NCI-H460 (cell line): ENCODE data around the gene ICA1. TPM values are rescaled to one million over a fixed set of nuclear protein-coding genes. Genes with fewer than 3 reads are reported as not detected.
"Not testable (repeated sequence)": the region's sequence is repeated elsewhere in the genome, so short reads cannot be mapped to it uniquely, and the experiment has no call there.

Source experiments
- DNase-seq: peaks from one replicate; pipeline ENCODE4 v3.0.0-alpha.2; 2016; ENCODE audit warnings: low read depth; ENCODE audit errors: extremely low read depth
- total RNA-seq: library from RNA; depleted of rRNA; stranded (reverse); fragments of >200 nt; shearing (Covaris generic); gene quantifications from 2 replicates; pipeline ENCODE4 v1.2.3, GENCODE V29; 2014

The ICA1 gene
- total RNA-seq, 1 experiment from 2014 or later = 24.1 TPM

DNA sequence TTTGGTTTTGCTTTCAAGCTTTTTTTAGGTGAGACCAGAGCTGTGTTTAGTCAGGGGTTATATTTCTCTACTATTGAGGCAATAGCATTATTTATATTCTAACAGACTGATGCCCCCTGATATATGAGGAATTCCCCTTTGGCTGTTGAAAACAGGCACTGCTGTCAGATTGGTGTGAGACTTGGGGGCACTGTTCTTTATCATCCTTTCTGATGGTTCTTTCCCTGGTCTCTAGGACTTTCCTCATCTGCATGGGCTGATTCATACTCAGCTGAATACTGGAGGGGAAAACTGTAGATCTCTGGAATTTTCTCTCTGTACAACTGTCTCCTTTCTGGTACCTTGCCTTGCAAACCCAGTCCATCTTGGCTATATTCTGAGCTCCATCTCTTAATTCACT lies 10.0 kb upstream of the ICA1 start:
- DNase-seq = no peak

DNA sequence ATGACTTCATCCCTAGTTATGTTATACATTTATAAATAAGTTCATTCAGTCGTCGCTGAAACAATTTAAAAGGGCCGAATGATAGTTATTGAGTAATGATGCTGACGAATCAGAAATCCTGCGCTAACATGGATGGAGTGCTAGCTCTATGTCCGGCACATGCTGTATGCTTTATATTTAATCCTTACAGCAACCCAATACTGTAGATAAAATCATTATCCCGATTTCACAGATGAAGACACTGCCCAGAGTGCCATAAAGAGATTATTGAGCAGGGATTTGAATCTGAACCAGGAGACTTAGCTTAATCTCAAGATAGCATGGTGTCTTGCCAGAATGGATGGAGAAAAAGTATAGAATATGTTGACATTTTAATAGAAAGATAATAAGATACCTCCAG lies 1.1 kb upstream of the ICA1 start:
- no peak for DNase-seq

DNA sequence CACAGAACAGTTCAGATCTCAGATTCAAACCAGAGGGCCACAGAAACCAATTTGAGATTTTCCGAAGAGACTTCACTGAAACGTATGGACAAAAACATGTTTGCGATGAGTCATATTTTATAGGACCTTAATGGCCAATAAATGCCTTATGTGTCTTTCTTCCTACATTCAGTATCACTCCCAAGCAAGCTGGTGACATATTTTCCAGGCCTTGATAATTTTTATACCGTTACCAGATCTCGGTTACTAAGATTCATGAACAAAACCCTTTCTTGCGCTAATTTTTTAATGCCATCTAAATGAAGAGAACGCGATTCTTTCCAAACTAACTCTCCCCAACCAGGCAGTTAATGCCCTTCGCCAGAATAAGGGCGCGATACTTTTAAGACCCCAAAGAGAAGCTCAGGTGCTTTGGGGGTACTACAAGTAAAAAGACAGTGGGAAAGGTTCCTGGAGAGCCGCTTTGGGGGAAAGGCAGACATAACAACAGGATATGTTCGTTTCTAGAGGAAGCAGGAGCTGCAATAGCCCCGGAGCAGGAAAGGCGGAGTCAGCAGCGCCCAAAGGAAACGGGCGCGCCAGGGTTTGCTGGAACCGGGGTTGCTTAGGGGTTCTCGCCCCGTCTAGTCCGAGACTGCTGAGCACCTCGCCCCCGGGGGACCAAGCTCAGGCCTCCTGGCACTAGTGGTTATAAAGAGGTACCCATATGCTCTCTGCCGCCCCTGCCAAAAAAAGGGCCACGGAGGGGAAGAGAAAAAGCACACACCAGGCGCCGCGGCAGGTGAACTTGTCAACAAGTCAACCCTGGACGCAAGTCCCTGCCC lies 884 bp downstream of the ICA1 start:
- peak; percentile 40 for DNase-seq

DNA sequence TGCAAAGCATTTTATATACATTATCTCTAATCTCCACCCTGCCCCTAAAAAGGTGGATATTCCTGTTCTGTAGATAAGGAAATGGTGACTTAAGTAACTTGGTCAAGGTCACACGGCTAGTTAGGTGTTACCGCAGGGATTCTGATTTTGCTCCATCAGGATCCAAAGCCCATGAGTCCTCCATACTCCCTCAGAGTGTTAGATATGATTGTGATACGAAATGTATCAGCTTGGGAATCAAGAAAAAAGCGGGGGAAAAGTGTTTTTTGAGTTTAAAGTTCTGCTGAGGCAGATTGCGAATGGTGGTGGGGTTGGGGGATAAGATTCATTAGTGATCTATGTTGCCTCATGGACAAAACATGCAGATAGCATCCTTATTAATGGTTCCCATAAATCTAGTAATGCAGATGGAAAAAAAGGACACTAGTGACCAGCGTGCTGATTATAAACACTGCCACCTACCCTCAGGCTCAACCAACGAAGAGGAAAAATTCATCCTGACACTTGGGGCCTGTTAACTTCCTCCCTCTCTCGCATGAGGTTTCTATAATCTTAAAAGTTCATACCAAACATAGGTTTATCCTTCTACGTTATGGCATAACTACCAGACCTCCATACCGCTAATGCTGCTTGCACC lies 2.3 kb downstream of the ICA1 start:
- no peak for DNase-seq

DNA sequence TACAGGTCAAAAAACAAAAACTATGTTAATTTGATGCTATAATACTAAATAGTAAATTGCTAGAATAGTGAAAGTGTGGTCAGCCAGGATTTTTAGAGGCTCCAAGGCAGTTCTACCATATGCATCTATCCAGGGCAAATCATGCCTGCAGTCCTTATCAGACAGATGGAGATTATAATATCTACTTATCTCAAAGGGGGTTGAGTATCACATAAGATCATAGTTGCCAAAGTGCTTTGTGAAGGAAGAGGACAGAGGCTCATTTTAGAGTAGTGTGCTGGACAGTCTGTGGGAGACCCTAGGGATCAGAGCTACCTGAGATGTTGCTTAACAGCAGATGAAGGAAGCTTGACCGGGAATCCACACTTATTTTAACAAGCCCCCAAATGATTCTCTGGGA lies 3.2 kb downstream of the ICA1 start:
- no peak for DNase-seq

DNA sequence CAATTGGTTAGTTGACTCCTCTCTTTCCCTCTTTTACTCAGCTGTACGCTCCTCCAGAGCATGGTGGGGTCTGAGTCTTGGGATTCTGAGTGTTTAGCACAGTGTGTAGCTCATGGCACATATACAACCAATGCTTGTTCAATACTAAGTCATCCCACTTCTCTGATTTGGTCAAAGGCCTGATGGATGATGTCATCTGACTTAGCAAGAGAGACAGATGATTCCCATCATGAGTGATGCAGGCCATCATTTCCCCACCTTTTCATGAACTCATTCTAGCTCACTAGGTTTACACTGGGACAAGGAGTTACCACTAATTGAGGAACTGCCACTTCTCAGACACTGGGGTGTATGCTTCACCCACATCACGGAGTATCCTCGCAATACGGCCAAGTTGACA lies 3.8 kb downstream of the ICA1 start:
- no peak for DNase-seq

DNA sequence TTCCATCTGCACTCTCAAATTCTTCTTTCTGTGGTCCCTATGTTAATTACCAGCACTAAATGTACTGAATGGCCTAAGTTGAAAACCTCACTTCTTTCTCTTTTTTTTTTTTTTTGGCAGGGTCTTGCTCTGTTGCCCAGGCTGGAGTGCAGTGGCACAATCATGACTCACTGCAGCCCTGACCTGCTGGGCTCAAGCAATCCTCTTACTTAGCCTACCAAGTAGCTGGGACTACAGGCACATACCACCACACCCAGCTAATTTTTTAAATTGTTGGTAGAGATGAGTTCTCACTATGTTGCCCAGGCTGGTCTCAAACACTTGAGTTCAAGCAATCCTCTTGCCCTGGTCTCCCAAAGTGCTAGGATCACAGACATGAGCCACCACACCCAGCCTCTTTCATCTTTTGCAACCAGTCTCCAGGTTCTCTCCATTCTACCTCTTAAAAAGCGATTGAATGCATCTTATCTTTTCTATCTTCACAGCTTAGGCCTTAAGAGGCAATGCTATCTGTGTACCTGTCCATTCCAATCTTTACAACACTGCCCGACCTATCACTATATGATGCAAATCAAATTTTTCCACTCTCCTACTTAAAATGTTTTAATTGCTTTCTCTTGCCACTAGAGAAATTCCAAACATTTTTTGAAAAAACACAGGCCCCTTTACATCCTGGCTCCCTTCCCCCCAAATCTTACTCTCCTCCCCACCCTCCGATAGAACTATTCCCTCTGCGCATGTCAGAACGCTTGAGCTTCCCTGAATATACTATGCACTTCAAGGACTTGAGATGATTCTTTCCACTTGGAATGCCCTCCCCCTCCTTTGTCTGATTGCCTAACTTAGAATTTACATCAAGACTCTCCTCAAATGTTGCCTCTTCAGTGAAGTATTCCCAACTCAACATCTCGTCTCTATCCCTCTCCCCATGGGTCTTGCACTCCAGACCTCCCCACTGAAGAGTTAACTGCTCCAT lies 6.0 kb downstream of the ICA1 start:
- no peak for DNase-seq

DNA sequence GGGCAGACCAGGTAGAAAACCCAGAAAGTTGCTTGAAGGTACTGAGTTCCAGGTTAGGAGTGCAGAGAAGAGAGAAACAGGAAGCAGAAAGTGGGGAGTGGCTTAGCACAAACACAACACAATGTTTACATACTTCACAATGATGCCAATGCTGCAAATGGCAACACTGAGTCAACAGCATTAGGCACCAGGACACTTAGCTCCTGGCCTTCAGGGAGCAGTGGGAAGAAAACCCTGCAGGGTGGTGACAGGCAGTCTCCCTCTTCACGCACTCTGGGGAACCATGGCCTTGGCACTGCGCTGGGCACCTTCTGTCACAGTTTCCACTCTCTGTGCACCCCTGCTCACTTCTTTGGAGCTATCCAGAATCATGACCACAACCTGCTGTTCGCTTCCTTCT lies 7.3 kb downstream of the ICA1 start:
- no peak for DNase-seq

DNA sequence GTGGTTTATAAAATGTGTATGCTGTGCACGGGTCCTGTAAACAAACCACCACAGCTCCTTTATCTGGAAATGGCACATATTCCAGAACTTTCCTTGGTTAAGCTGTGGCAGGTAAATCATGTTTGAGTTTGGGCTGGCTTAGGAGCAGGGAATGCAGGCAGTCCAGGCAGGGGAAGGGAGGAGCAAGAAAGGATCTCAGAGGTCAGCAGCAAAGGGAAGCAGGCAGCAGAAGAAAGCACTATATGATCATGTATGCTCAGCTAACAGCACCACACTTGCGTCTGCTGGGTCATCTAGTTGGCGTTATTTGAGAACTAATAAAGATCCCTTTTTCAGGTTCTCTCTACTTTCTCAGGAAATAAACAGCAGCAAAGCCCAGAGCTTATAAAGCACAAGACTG lies 7.8 kb downstream of the ICA1 start:
- DNase-seq = no peak

DNA sequence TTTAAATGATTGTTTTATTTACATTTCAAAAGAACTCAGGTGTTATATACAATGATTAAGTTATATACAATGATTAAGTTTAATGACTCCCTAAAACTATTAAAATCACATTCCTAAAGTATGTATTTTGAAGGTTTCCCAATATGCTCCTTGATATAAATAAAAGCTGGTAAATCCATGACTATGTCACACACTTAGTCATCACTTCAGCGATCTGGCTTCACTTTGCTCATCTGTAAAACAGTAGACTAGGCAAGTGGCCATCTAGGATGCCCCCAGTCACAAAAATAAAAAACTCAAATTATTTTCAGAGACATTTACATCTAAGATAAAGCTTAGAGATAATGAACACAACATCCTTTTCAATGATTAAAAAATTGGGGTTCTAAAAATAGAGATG lies 10.8 kb downstream of the ICA1 start:
- no peak for DNase-seq

DNA sequence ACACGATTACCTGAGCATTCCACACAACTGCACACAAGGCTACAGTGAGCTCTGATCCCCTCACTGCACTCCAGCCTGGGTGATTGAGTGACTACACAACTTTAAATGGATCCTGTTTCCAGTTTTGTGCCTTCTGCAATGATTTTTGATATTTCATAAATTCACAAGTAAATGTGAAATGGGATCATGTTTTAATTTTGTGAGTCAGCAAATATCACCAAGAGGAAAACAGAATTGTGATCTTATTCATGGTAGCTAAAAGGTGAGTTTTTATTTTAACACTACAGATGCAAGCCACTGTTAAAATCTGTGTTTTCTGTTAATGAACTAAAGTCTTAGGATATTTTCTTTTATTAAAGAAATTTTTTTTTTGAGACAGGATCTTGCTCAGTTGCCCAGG lies 11.4 kb downstream of the ICA1 start:
- DNase-seq = no peak

DNA sequence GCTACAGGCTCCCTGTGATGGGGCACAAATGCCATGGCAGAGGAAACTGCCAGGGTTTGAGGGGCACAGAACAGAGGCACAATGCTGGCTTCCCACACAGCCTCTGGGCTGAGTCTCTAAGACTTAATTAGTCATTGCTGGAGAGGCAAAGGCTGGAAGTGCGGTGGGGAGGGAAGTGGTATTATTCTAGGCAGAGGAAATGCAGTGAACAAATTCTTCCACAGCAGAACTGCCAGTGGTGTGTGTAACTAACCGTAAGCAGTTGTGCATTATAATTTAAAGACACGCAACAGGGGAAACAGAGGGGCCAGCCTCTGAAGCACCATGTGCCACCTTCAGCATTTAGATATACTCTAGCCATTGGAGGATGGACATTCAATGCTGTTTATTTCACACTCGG lies 12.8 kb downstream of the ICA1 start:
- DNase-seq = no peak

DNA sequence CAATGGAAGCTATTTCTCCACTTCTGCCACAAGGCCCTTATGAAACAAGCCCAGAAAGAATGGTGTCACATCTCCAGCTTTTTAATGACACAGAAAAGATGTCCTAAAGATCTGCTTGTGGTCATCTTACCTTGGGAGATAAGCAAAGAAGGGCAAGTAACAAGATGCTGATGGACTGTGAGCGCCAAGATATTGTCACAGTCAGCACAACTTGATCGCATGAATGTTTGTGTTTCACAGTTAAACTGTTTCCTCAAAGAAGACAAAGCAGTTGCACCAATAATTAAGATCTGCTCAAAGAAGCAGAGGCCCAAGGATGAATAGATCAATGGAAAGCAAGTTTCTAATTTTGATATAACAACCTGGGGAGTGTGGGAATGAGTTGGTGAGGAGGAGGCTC lies 15.9 kb downstream of the ICA1 start:
- no peak for DNase-seq

DNA sequence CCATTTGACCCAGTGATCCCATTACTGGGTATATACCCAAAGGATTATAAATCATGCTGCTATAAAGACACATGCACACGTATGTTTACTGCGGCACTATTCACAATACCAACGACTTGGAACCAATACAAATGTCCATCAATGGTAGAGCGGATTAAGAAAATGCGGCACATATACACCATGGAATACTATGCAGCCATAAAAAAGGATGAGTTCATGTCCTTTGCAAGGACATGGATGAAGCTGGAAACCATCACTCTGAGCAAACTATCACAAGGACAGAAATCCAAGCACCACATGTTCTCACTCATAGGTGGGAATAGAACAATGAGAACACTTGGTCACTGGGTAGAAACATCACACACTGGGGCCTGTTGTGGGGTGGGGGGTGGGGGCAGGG lies 16.9 kb downstream of the ICA1 start:
- DNase-seq = not testable (repeated sequence)

DNA sequence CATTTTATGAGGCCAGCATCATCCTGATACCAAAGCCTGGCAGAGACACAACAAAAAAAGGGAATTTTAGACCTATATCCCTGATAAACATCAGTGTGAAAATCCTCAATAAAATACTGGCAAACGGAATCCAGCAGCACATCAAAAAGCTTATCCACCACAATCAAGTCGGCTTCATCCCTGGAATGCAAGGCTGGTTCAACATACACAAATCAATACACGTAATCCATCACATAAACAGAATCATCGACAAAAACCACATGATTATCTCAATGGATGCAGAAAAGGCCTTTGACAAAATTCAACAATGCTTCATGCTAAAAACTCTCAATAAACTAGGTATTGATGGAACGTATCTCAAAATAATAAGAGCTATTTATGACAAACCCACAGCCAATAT lies 18.9 kb downstream of the ICA1 start:
- not testable (repeated sequence) for DNase-seq

DNA sequence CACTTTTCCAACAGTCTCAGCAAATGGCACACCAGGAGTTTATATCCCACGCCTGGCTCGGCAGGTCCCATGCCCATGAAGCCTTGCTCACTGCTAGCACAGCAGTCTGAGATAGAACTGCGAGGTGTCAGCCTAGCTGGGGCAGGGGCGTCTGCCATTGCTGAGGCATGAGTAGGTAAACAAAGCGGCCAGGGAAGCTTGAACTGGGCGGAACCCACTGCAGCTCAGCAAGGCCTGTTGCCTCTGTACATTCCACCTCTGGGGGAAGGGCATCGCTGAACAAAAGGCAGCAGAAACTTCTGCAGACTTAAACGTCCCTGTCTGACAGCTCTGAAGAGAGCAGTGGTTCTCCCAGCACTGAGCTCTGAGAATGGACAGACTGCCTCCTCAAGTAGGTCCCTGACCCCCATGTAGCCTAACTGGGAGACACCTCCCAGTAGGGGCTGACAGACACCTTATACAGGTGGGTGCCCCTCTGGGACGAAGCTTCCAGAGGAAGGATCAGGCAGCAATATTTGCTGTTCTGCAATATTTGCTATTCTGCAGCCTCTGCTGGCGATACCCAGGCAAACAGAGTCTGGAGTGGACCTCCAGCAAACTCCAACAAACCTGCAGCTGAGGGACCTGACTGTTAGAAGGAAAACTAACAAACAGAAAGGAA lies 22.1 kb downstream of the ICA1 start:
- not testable (repeated sequence) for DNase-seq

DNA sequence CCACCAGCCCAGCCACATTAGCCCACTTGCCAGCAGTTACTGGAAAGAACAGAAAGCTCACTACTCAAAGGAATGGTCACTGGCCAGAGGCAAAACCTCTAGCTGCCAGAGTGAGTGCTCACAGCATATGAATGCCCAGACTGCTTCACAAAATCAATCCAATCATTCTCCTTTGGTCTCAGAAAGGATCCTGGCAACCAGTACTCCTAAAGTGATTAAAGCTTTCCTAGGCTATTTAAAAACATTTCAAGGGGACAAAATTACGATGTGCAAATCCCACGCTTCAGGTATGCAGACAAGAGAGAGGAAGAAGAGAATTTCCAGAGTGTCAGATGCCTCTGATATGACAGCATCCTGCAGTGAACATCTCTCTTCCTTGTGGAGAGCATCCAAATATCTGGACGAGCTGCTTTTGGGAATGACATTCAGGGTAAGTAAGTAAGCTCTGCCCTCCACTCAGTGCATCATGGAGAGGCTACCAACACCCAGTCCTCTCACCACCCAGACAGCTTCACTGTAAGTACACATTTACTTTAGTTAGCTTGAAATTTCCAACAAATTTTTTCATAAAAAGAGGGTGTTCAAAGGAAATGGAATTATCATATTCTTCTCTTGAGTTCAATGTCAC lies 25.1 kb downstream of the ICA1 start:
- DNase-seq = no peak

DNA sequence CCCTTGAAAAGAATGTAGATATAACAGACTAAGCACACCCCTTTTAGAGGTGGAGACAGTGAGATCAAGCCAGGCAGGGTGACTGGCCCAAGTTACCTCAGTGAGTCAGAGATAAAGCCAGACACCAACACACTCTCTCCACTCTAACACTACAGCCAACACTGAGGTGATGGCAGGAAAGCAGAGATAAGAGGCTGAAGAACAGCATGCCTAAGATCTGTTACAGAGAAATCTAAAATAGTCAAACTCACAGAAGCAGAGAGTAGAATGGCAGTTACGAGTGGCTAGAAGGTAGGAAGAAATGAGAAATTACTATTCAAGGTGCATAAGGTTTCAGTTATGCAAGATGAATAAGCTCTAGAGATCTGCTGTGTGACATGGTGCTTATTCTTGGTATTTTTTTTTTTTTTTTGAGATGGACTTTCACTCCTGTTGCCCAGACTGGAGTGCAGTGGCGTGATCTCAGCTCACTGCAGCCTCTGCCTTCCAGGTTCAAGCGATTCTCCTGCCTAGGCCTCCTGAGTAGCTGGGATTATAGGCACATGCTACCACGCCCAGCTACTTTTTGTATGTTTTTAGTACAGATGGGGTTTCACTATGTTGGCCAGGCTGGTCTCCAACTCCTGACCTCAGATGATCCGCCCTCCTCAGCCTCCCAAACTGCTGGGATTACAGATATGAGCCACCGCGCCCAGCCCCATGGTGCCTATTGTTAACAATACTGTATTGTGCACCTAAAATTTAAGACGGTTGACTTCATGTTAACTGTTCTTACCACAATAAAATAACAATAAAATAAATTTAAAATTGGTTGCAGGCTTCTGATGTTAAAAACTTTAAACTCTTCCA lies 28.7 kb downstream of the ICA1 start:
- no peak for DNase-seq

DNA sequence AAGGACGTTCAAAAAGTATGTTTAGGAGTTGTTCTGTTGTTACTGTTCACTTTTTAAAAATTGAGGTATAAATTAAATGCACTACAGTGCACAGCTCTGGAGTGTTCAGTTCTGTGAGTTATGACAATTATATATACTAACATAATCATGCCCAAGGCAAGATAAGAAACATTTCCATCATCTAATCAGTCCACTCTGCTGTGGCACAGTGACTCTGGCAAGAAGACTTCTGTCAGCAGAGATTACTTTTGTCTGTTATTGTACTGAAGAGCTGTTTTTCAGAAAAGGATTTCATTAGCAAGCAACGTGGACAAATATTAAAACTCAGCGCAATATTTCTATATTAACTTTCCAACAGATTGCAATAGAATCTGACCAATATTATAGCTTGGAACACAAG lies 32.0 kb downstream of the ICA1 start:
- no peak for DNase-seq
